ENCODE results near the gene ELOB.
"Not testable (repeated sequence)": the region's sequence is repeated elsewhere in the genome, so short reads cannot be mapped to it uniquely, and the experiment has no call there.

ELOB gene

DNA sequence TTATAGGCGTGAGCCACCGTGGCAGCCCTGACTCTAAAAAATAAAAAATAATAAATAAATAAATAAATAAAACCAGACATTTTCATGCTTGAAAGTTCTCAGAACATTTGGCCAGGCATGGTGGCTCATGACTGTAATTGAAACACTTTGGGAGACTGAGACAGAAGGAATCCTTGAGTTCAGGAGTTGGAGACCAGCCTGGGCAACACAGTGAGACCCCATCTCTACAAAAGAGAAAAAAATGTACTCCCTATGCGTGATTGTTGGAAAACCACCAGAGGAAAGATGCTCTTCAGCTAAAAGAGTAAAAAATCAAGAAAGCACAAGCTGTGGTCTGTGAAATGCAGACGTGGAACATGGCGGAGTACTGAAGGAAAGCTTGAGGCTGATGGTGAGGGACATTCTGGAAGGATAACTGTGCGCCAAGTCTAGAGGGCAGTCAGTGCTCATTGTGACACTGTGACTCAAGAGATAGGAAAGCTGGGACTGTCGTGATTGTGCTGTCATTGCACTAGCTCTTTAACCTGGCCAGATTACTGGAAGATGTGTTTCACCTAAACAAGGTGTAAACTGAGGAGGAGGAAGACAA lies 52.9 kb downstream of the ELOB start:
- in situ Hi-C loops (cut with HindIII; ENCODE audit: low sequenced_read_pairs) = no loop called here

DNA sequence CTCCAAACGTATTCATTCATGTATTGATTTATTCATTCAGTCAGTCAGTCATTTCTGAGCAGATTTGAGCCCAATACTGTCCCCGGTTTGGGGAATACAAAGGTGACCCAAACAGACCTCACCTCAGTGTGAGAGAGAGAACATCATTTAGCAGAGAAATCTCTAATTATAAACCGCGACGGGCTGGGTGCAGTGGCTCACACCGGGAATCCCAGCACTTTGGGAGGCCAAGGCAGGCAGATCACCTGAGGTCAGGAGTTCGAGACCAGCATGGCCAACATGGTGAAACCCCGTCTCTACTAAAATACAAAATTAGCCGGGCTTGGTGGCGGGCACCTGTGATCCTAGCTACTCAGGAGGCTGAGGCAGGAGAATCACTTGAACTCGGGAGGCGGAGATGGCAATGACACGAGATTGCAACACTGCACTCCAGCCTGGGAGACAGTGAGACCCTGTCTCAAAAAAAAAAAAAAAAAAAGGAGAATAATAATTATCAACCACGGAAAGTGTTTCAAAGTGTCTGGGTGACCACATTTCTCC lies 55.4 kb downstream of the ELOB start:
- in situ Hi-C loops (cut with HindIII; ENCODE audit: low sequenced_read_pairs) = not testable (repeated sequence)

All from DLD1 (cell line).